Right kidney (tissue), 1 donor: ENCODE measurements around the gene GYS2.
"Not testable (repeated sequence)": the region's sequence is repeated elsewhere in the genome, so short reads cannot be mapped to it uniquely, and the experiment has no call there.

Source experiments
- DNase-seq: peaks from one replicate; pipeline ENCODE4 v3.0.0-alpha.2; 2016

Gene GYS2

GRCh38 chr12:21600196-21600595 is 4.5 kb downstream of the GYS2 start:
- no peak for DNase-seq

- DNase-seq, result no peak
Measured at GRCh38 chr12:21599143-21599999, 5.3 kb downstream of the GYS2 start.

GRCh38 chr12:21598651-21599050 is 6.0 kb downstream of the GYS2 start:
- no peak for DNase-seq

- not testable (repeated sequence) for DNase-seq
Measured at GRCh38 chr12:21595356-21595755, 9.3 kb downstream of the GYS2 start.

- DNase-seq, result no peak
Measured at GRCh38 chr12:21585485-21585884, 19.2 kb downstream of the GYS2 start.

GRCh38 chr12:21584403-21585182 is 20.1 kb downstream of the GYS2 start:
- not testable (repeated sequence) for DNase-seq

- DNase-seq, result no peak
Measured at GRCh38 chr12:21583587-21583986, 21.1 kb downstream of the GYS2 start.

- no peak for DNase-seq
Measured at GRCh38 chr12:21580748-21581516, 23.7 kb downstream of the GYS2 start.

GRCh38 chr12:21577516-21577915 is 27.1 kb downstream of the GYS2 start:
- no peak for DNase-seq

GRCh38 chr12:21576431-21576830 is 28.2 kb downstream of the GYS2 start:
- DNase-seq, result no peak

GRCh38 chr12:21573733-21574358 is 30.8 kb downstream of the GYS2 start:
- no peak for DNase-seq

GRCh38 chr12:21571046-21571445 is 33.6 kb downstream of the GYS2 start:
- DNase-seq, result no peak

- no peak for DNase-seq
Measured at GRCh38 chr12:21568115-21568514, 36.5 kb downstream of the GYS2 start.

GRCh38 chr12:21566907-21567394 is 37.7 kb downstream of the GYS2 start:
- DNase-seq, result no peak

- no peak for DNase-seq
Measured at GRCh38 chr12:21566223-21566906, 38.3 kb downstream of the GYS2 start.

GRCh38 chr12:21562859-21563258 is 41.8 kb downstream of the GYS2 start:
- no peak for DNase-seq

- no peak for DNase-seq
Measured at GRCh38 chr12:21561158-21561557, 43.5 kb downstream of the GYS2 start.

GRCh38 chr12:21559855-21560569 is 44.6 kb downstream of the GYS2 start:
- no peak for DNase-seq

- no peak for DNase-seq
Measured at GRCh38 chr12:21558100-21558679, 46.5 kb downstream of the GYS2 start.

- DNase-seq, result no peak
Measured at GRCh38 chr12:21553329-21553675, 51.3 kb downstream of the GYS2 start.
